Measurements from ENCODE around the gene FLNC. TPM values are rescaled to one million over a fixed set of nuclear protein-coding genes. Genes with fewer than 3 reads are reported as not detected.
A peak's percentile ranks its signal among the peaks of the same experiment; 100 is the strongest.

FLNC gene
- total RNA-seq, 1 donor from 2014 or later = 7.7 TPM

- H3K9me3 Mint-ChIP-seq (ENCODE audit: unreplicated experiment) = no peaks in the 10 kb centered on the region
Observed at GRCh38 chr7:128810473-128810872, 19.7 kb upstream of the FLNC start.

GRCh38 chr7:128810997-128811396 lies 19.2 kb upstream of the FLNC start:
- Mint-ChIP-seq H3K36me3 (ENCODE audit: low read depth, unreplicated experiment) (peaks cover 5% of the 10 kb centered on the region), H3K9me3 (ENCODE audit: unreplicated experiment) (no peaks in the 10 kb centered on the region), H3K4me3 (ENCODE audit: unreplicated experiment) (no peak overlapping the region), H3K27ac (ENCODE audit: unreplicated experiment) (no peak overlapping the region), H3K27me3 (ENCODE audit: unreplicated experiment) (peaks cover 5% of the 10 kb centered on the region), H3K4me1 (ENCODE audit: unreplicated experiment) (peaks cover 23% of the 10 kb centered on the region)
- no peak for TF ChIP-seq CTCF (IDR thresholded peaks at IDR 0.05; ENCODE audit: unreplicated experiment)
- DNase-seq (ENCODE audit: low spot score) = no peak

More at GRCh38 chr7:128810473-128810872, 19.7 kb upstream of the FLNC start:
- H3K4me3 Mint-ChIP-seq (ENCODE audit: unreplicated experiment) = no peak overlapping the region
- no peak for TF ChIP-seq CTCF (IDR thresholded peaks at IDR 0.05; ENCODE audit: unreplicated experiment)
- no peak overlapping the region for H3K27ac Mint-ChIP-seq (ENCODE audit: unreplicated experiment)
- DNase-seq (ENCODE audit: low spot score) = no peak
- H3K36me3 Mint-ChIP-seq (ENCODE audit: low read depth, unreplicated experiment) = peaks cover 5% of the 10 kb centered on the region
- peaks cover under 1% of the 10 kb centered on the region for H3K27me3 Mint-ChIP-seq (ENCODE audit: unreplicated experiment)
- peaks cover 18% of the 10 kb centered on the region for H3K4me1 Mint-ChIP-seq (ENCODE audit: unreplicated experiment)

GRCh38 chr7:128811631-128812430 lies 18.4 kb upstream of the FLNC start:
- Mint-ChIP-seq H3K27me3 (ENCODE audit: unreplicated experiment) (peaks cover 5% of the 10 kb centered on the region), H3K4me1 (ENCODE audit: unreplicated experiment) (peaks cover 18% of the 10 kb centered on the region), H3K9me3 (ENCODE audit: unreplicated experiment) (no peaks in the 10 kb centered on the region), H3K27ac (ENCODE audit: unreplicated experiment) (no peak overlapping the region), H3K36me3 (ENCODE audit: low read depth, unreplicated experiment) (peaks cover 5% of the 10 kb centered on the region), H3K4me3 (ENCODE audit: unreplicated experiment) (no peak overlapping the region)
- DNase-seq (ENCODE audit: low spot score) = no peak
- TF ChIP-seq CTCF (IDR thresholded peaks at IDR 0.05; ENCODE audit: unreplicated experiment) = no peak

GRCh38 chr7:128812514-128813168 lies 17.6 kb upstream of the FLNC start:
- DNase-seq (ENCODE audit: low spot score) = no peak
- Mint-ChIP-seq H3K27me3 (ENCODE audit: unreplicated experiment) (peaks cover 8% of the 10 kb centered on the region), H3K4me3 (ENCODE audit: unreplicated experiment) (no peak overlapping the region), H3K4me1 (ENCODE audit: unreplicated experiment) (peaks cover 20% of the 10 kb centered on the region), H3K9me3 (ENCODE audit: unreplicated experiment) (no peaks in the 10 kb centered on the region), H3K27ac (ENCODE audit: unreplicated experiment) (no peak overlapping the region), H3K36me3 (ENCODE audit: low read depth, unreplicated experiment) (peaks cover 8% of the 10 kb centered on the region)
- no peak for TF ChIP-seq CTCF (IDR thresholded peaks at IDR 0.05; ENCODE audit: unreplicated experiment)

- Mint-ChIP-seq H3K27me3 (ENCODE audit: unreplicated experiment) (peaks cover 11% of the 10 kb centered on the region), H3K4me3 (ENCODE audit: unreplicated experiment) (no peak overlapping the region), H3K9me3 (ENCODE audit: unreplicated experiment) (no peaks in the 10 kb centered on the region), H3K4me1 (ENCODE audit: unreplicated experiment) (peaks cover 26% of the 10 kb centered on the region), H3K27ac (ENCODE audit: unreplicated experiment) (peak overlapping the region; percentile 50), H3K36me3 (ENCODE audit: low read depth, unreplicated experiment) (peaks cover 9% of the 10 kb centered on the region)
- DNase-seq (ENCODE audit: low spot score) = no peak
- no peak for TF ChIP-seq CTCF (IDR thresholded peaks at IDR 0.05; ENCODE audit: unreplicated experiment)
Observed at GRCh38 chr7:128814499-128814898, 15.7 kb upstream of the FLNC start.
